Activated naive CD4-positive, alpha-beta T cell treated with anti-CD3 and anti-CD28 coated beads, Interleukin-2, amount 50 U/mL, for 16 hours (primary cell): ENCODE data around the gene EFNA5.

Experiments
- DNase-seq: peaks from one replicate; pipeline ENCODE4 v3.0.0-alpha.2; 2020

The EFNA5 gene

GRCh38 chr5:107541400-107541799 is 129.3 kb downstream of the EFNA5 start:
- no peak for DNase-seq

GRCh38 chr5:107539726-107540330 is 130.9 kb downstream of the EFNA5 start:
- no peak for DNase-seq

DNA sequence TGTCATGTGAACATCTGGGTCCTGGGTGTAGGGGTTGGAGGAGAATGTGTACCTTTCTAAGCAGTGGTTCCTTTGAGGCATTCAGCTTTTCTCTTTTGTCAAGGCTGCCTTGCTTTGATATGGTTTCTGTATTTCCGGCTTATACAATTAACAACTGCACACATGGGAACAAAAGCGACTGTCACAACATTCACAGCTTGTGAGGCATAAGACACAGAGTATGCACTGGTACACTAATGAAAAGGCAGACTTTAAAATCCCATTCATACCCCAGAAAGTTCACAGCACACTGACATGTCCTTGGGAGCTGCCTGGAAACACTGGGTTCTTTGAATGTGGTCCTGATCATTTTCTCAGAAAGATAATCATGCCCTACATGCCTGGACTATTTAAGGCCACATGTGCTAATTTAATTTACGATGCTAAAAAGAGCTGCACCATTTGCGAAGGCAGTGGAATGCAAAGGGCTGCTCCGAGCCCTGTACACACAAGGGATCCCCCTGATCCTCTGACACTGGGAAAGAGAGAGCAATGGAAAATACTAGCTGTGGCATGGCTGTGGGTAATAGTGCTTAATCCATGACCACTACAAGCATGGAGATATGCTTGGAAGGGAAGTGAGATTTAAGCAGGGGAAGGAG is 131.8 kb downstream of the EFNA5 start:
- DNase-seq, result no peak

GRCh38 chr5:107538331-107538730 is 132.4 kb downstream of the EFNA5 start:
- DNase-seq, result no peak

DNA sequence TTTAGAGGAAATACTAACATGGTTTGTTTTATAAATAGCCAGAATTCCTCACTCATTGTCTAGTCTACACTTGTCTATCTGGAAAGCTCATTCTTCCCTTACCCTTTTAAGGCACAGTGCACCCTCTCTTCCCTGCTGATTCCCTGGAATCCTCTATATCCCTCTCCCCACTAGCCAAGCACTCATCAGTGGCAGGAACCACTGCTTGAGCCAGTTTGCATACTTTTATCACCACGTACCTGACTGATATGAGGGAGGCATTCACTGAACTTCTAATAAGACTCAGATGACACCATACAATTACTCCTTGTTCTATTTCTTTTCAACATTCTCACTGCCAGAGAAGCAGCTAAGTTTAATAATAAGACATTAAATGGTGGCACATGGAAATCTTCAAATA is 134.9 kb downstream of the EFNA5 start:
- DNase-seq, result no peak

DNA sequence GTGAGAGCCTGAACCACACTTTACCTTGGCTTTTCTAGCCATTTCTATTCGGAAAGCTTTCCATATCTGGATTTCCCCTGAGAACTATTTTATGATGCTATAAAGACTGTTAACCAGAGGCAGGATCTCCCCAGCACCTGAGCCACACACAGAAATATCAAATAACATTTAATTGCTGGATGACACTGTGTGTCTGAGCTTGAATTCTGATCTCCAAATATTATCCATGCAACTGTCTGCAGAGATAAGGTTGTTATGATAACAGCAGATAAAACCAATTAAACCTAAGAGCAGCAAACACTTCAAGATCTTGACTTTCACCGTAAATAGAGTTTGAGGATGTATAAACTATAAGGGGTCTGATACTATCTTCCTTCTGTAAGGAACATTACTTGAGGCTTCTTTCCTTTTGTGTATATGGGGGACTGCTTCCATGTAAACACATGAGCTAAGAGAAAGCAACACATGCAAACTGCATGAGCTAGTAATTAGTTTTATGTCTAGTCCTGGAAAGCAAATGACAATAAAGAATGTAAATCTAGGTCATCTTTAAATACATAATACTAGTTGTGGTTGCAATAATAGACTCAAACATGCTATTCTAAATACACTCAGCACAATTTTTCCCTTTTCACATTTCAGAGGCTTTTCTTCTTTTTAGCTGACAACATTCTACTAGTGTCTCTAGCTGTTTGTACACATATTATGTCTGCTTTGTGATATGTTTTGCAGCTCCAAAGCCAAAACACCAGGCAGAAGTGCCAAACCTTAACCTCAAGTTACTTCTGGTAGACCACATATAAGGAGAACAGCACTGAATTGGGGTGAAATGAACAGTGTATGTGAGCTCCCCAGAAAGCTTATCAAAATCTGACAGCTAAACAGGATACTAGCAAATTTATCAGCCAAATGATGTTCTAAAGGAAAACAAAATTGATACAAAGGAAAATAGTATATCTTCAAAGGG is 136.5 kb downstream of the EFNA5 start:
- DNase-seq, result no peak

DNA sequence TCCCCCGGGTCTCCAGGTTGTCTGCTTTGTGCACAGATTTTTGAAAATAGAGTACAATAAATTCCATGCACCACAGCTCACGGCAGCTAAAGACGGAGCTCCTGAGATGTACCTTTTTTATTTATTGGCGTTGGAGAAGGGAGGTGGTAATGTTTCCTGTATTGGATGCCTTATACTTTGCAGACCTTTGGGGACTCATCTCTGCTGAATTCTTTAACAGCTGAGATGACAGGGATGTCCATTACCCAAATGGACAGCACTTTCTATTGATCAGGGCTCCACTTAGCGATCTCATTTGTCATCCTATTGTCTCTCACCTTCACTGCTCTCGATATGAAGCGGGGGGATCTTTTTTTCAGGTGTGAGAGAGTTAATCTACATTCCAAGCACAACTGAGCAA is 137.8 kb downstream of the EFNA5 start:
- DNase-seq, result no peak

DNA sequence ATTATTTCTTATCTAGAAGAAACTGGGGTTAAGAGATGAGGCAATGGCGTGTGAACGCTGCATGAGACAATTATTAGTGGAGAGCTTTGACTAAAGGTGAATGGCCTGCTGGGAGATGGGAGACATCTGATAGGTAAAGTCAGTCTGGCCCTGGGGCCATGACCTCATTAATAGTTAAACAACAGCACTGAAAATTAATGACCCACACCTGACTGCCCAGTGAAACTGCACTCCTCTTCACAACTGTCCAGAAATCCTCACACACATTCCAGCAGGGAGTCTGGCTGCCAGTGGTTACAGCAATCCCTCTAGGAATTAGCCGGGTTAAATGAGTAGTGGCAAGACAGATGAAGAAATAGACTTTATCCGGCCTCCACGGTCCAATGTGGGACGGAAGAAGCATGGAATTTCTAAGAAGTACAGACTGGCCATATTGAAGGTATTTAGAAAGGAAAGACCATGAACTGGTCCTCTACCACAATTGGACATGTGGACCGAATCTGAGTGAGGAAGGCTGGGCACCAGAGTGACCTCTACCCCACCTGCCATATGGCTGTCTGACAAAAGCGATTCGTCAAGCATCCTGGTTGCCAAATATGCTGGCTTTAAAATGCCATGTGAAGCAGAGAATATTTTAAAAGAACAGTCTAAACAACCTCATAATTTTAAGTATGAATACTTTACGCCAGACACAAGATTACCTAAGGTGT is 138.4 kb downstream of the EFNA5 start:
- no peak for DNase-seq

- no peak for DNase-seq
Observed at GRCh38 chr5:107531308-107531707, 139.4 kb downstream of the EFNA5 start.

- DNase-seq, result no peak
Observed at GRCh38 chr5:107529618-107530017, 141.1 kb downstream of the EFNA5 start.

- DNase-seq, result no peak
Observed at GRCh38 chr5:107526270-107526937, 144.3 kb downstream of the EFNA5 start.

DNA sequence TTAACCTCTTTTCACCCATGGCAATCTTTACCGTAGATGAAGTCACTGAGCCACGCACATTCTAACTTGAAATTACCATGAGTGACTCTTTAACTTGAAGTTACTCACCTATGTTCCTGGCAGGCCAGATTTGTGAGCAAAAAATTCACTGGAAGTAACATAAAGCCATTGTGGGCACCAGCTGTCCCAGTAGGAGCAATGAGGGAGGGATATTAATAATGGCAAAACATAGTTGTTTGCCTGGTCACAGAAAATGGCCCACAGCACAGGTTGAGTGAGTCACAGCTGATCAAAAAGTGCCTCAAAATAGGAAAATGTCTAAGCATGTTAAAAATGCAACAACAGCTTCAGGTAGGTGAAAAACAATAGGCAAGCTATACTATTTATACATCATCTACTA is 146.6 kb downstream of the EFNA5 start:
- no peak for DNase-seq

DNA sequence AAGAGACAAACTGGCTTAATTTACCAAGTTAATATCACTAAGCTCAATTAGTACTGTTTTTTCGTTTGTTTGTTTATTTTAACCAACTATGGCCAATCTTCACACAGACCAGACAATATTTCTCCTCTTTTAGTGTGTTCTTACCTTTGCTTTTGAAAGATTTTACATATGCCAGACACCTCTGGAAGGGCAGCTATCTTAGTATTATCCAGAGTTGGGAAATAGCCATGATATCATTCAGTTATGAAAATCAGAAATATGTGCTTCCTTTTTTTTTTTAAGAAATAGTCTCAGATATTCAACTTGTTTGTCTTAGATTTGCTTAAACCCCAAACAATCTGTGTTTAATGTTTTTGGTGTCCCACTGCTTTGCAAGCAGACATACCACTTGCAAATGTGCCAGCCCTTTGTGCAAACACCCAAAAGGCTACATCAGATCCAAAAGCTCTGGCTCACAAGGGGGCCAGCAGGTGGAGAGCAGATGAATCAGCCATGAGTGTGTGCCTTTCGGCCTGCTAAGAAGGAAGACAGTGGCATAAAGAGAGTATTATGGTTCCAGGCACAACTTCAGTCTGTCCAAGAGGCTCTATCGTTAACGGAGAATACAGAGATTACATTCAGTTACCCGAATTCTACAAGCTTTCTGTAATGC is 147.6 kb downstream of the EFNA5 start:
- DNase-seq, result no peak

- DNase-seq, result no peak
Observed at GRCh38 chr5:107522456-107522855, 148.3 kb downstream of the EFNA5 start.

GRCh38 chr5:107519900-107520354 is 150.8 kb downstream of the EFNA5 start:
- no peak for DNase-seq

GRCh38 chr5:107518616-107519015 is 152.1 kb downstream of the EFNA5 start:
- DNase-seq, result no peak

- DNase-seq, result no peak
Observed at GRCh38 chr5:107518190-107518589, 152.5 kb downstream of the EFNA5 start.

DNA sequence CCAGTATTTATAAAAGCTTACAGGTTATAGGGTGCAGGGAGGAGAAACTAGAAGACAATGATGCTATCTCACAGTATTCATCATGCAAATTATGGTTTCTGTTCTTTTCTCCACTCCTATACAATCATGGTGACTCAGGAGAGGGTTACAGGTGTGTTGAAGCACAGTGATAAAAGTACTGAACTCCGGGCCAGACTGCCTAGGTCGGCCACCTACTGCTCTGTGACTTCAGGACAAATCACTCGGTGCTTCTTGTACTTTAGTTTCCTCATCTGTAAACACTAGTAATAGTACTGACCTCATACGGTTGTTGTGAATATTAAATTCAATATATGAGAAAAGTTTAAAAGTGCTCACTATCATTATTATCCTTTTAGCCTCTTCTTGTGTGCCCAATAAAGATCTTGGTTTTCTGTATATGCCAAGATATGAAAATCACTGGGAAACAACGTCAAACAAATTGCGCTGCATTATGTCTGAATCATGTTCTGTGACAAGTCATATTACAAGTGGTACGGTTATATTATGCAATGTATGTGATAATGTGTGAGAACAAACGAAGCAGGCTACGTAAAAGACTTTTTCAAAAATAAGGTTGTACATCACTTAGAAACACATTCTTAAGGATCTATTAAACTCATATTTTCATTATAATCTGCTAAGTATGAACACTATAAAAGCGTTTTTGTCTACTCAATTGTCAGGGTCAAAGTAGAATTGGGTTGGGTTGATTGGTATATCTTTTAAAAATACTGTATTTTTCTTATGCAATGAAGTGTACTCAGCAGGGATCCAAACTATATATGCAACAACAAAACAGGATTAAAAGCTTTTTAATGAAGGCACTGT is 153.3 kb downstream of the EFNA5 start:
- DNase-seq, result no peak

DNA sequence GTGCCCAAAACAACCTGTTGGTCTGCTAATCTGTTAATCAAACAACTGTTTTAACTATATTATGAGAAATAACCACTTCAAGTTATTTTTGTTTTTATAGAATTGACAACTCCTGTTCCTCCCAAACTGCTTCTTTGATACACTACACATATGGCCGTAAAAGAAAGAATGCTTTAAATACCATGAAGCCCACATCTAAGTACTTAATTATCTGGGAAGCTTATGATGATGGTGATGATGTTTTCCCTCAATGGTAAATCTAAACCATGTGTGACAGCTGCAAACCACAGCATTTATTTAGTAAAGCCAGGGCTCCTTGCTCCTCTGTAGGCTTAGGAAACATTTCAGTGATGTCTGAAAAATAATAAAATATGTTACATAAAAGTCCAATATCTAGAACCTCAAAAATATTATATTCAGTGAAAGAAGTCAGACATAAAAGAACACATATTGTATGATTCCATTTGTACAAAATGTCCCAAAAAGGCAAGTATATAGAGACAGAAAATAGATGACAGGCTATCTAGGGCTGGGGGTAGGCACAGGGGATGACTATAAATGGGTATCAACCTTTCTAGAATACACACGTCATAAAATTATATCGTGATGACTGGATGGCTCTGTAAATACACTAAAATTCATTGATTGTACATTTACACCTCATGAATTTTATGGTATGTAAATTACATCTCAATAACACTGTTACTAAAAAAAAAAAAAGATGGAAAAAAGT is 154.1 kb downstream of the EFNA5 start:
- DNase-seq, result no peak

- DNase-seq, result no peak
Observed at GRCh38 chr5:107515521-107516080, 155.1 kb downstream of the EFNA5 start.
